ENCODE measurements around the gene KRTAP10-6.
"Not testable (repeated sequence)": the region's sequence is repeated elsewhere in the genome, so short reads cannot be mapped to it uniquely, and the experiment has no call there.

KRTAP10-6 gene

DNA sequence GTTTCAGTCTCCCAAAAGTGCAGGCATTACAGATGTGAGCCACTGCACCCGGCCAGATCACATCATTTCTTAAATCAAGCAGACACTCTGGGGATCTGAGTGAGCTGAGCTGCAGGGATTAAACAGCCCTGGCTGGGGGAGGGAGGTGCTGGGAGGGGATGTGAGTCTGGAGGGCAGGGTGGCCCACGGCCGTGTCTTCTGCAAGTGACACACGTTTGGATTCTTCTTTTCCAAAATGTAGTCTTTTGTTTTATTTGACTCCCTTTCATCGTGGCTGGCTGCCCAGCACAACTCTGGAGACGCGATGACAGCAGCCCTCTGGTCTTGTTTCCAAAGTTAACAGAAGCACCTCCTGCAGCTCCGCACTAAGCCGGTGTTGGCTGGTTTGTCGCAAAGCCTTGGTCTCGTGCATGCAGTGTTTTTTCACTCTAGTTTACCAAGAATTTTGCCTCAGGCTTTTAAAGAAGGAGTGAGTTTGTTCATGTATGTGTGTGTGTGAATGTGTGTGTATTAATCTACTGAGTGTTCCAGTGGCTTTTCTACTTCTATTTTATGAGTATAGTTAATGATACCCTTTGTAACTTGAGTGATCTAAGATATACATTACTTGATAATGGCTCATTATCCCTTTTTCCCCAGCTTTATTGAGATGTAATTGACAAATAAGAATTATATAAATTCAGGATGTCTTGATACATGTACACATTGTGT lies 9.1 kb downstream of the KRTAP10-6 start:
- in situ Hi-C loops (cut with MboI; ENCODE audit: low pct_unique_long_range_greater_than_20kb, low sequenced_read_pairs): no loop called here
- no peak for DNase-seq

DNA sequence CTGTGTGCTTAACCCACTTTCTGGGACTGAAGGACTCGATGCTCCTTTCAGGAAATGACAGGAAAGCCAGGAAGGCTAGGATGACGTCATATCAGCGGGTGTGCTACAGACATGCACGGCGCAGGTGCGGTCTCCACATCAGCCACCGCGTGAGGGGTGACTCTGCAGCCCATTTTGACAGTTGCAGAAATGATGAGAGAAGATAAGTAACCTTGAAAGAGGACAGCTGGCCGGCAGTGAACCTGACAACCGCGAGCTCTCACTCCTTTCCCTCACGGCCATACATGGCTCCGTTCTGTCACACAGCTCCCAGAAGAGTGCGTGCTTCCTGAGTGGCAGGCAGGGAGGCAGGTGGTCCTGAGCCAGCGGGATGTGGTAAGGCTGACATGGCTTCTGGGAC lies 10.2 kb downstream of the KRTAP10-6 start:
- DNase-seq: no peak
- in situ Hi-C loops (cut with MboI; ENCODE audit: low pct_unique_long_range_greater_than_20kb, low sequenced_read_pairs): no loop called here

DNA sequence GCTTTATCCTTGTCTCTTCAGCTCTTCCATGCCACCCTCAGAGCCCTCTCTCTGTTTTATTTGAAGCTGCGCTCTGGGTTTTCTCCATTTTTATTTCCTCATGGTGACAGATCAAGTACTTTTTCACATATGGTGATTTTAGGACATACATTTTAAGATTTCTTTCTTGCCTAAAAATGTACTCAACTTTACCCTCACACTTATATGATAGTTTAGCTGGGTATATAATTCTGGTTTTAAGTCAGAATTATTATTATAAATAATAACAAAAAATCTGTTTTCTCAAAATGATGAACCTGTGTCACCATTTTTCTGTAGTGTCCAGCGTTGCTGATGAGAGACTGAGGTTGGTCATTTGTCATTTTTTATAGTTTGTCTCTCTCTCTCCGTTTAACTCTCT lies 11.1 kb downstream of the KRTAP10-6 start:
- in situ Hi-C loops (cut with MboI; ENCODE audit: low pct_unique_long_range_greater_than_20kb, low sequenced_read_pairs): no loop called here
- DNase-seq: no peak

DNA sequence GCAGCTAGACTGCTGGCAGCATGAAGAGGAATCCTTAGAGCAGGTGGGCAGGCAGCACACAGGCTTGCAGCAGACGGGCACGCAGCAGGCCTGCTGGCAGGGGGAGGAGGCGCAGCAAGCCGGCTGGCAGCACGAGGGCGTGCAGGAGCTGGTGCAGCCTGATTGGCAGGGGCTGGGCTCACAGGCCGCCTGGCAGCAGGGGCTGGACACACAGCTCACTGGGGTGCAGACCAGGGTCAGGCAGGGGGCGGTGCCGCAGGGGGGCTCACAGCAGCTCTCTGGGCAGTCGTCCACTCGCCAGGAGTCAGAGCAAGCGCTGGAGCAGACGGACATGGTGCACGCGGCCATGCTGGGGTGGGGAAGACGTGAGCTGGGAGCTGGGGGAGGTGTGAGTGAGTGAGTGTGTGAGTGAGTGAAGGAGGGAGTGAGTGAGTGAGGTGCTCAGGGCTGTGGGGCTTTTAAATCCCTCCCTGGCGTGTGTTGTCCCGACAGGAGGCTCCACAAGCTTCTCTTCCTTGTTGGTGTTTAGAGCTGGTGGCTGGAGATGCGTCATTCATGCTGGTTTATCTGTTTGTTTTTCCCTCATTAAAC lies 12.0 kb downstream of the KRTAP10-6 start, which contains the start of gene KRTAP10-5:
KRTAP10-5 (minus strand) TSS at position 374 of the 591 bp plus-strand sequence; CDS start at position 348, 26 bp downstream.
- DNase-seq; in situ Hi-C loops (cut with MboI; ENCODE audit: low pct_unique_long_range_greater_than_20kb, low sequenced_read_pairs): not testable (repeated sequence)

DNA sequence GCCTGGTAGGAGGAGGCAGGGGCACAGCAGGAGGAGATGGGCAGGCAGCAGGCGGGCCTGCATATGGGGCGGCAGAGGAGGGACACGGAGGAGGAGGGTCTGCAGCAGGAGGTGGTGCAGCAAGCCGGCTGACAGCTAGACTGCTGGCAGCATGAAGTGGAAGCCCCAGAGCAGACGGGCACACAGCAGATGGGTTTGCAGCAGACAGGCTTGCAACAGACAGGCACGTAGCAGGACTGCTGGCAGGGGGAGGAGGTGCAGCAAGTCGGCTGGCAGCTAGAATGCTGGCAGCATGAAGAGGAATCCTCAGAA lies 12.5 kb downstream of the KRTAP10-6 start:
- in situ Hi-C loops (cut with MboI; ENCODE audit: low pct_unique_long_range_greater_than_20kb, low sequenced_read_pairs): no loop called here
- no peak for DNase-seq

DNA sequence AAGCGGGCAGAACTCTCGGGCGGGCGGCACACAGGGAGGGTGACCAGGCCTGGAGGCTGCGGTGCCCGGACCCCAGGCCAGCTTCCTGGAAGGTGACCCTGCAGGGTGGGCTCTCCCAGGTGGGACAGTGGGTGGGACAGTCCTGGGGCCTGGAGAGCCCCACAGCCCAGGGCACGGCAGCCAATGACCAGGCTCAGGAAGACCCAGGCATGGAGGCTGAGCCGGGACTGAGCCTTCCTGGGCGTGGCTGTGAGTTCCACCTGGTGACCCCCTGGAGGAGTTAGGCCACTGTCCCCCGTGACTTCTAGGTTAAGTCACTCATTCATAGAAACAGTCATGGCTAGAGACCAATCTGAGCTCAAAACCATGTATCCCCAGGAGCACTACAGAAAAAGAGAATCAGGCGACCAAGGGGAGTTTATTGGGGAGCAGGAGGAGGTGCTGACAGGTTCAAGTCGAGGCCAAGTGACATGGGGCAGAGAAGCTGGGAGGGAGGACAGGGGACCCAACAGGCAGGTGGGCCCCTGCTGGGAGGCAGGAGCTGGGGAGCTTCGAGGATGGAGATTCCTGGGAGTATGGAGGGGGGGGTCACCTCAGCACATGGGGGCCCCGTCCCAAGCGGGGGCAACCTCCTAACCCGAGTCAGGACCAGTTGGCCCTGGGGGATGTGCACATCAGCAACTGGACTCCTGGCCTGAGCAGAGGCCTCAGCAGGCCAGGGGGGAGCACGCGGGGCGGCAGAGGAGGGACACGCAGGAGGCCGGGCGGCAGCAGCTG lies 13.1 kb downstream of the KRTAP10-6 start:
- DNase-seq: no peak
- in situ Hi-C loops (cut with MboI; ENCODE audit: low pct_unique_long_range_greater_than_20kb, low sequenced_read_pairs): no loop called here

DNA sequence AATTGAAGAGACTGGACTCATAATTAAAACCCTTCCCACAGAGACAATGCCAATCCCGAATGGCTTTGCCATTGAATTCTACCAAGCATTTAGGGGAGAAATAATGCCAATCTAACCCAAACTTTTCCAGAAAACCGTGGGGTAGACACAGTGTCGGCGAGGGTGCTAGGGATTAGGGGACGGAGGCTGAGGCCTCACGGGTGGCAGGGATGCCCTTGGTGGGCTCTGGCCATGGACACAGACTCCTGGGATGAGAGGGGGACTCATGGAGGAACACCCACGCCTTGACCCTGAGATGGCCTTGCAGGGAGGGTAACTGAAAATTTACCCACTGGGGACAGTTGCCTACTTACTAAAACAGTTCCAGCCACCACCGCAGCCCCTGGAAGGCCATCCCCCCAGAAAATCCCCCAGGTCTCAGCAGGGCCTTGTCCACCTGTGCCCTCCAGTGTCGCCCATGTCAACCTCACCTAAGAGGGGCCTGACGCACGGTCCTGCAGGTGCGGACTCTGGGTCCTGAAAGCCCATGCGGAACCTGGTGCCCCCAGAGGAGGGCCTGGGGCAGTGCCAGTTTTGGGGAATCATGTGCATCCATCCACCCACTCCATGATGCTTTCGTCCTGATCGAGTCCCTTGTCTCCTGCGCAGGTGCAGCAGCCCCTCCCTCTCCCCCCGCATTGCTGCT lies 13.8 kb downstream of the KRTAP10-6 start:
- in situ Hi-C loops (cut with MboI; ENCODE audit: low pct_unique_long_range_greater_than_20kb, low sequenced_read_pairs): no loop called here

DNA sequence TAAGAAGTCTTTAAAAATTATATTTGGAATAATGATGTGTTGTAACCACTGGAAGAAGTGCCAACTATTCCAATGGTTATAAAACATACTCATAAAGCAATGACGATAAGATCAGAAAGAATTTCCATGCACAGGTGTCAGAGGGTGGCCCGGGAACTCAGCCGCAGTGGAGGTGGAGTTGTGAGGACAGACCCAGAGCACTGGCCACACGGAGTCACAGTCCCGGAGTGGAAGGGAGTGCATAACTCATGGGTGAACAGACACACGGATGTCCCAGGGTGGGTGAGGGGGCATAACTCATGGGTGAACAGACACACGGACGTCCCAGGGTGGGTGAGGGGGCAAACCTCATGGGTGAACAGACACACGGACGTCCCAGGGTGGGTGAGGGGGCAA lies 16.3 kb downstream of the KRTAP10-6 start:
- DNase-seq: no peak
- in situ Hi-C loops (cut with MboI; ENCODE audit: low pct_unique_long_range_greater_than_20kb, low sequenced_read_pairs): no loop called here

More for the DNA sequence above, 13.8 kb downstream of the KRTAP10-6 start:
- DNase-seq: no peak

DNA sequence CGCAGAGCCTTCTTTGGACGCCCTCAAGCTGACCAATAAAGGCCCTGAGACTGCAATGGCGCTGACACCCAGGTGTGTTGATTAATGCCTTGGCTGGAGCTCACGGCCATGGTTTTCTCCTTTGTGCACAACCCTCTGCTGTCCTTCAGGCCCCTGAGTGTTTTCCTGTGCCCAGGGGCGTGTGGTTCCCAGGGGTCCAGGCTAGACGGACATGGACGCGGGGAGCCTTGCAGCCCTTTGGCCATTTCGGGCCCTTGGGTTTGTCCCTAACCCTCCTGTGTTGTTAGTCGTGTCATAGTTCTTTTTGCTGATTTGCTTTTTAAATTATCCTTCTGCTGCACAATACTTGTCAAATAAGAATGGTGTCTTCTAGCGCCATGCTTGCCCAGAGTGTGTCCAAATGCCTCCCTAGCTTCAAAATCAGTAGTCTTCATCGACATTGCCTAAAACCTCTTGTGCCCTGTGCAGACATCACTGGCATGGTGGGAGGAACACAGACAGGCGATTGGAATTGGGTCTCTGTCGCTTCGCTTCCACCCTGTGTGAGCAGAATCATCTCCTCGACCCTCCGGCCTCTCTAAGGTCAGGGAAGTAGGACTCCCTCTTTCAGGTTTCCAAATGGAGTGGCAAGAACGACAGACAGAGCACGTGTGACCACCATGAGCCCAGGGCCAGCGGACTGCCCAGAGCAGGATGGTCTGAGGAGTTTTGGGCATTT lies 16.8 kb downstream of the KRTAP10-6 start:
- in situ Hi-C loops (cut with MboI; ENCODE audit: low pct_unique_long_range_greater_than_20kb, low sequenced_read_pairs): no loop called here

DNA sequence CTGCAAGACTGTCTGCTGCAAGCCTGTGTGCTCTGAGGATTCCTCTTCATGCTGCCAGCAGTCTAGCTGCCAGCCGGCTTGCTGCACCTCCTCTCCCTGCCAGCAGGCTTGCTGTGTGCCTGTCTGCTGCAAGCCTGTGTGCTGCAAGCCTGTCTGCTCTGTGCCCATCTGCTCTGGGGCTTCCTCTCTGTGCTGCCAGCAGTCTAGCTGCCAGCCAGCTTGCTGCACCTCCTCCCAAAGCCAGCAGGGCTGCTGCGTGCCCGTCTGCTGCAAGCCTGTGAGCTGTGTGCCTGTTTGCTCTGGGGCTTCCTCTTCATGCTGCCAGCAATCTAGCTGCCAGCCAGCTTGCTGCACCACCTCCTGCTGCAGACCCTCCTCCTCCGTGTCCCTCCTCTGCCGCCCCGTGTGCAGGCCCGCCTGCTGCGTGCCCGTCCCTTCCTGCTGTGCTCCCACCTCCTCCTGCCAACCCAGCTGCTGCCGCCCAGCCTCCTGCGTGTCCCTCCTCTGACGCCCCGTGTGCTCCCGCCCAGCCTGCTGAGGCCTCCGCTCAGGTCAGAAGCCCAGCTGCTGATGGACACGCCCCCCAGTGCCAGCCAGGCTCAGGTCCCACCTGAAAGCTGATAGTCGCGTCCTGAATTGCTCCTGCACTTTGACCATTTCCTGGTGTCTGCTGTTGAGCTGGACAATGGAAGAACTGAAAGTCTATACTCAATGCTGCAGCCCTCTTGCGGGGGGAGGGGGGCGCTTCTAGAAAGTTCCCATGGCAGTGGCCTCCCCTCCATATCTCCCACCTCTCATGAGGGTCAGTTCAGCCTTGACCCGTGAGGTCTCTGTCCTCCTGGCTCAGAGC lies 17.6 kb downstream of the KRTAP10-6 start:
- DNase-seq: no peak
- in situ Hi-C loops (cut with MboI; ENCODE audit: low pct_unique_long_range_greater_than_20kb, low sequenced_read_pairs): loop anchor here (25.0 kb wide), 1 partner anchor 112 kb away; the partner anchor contains the start of gene LRRC3

More for the DNA sequence above, 16.8 kb downstream of the KRTAP10-6 start:
- no peak for DNase-seq

DNA sequence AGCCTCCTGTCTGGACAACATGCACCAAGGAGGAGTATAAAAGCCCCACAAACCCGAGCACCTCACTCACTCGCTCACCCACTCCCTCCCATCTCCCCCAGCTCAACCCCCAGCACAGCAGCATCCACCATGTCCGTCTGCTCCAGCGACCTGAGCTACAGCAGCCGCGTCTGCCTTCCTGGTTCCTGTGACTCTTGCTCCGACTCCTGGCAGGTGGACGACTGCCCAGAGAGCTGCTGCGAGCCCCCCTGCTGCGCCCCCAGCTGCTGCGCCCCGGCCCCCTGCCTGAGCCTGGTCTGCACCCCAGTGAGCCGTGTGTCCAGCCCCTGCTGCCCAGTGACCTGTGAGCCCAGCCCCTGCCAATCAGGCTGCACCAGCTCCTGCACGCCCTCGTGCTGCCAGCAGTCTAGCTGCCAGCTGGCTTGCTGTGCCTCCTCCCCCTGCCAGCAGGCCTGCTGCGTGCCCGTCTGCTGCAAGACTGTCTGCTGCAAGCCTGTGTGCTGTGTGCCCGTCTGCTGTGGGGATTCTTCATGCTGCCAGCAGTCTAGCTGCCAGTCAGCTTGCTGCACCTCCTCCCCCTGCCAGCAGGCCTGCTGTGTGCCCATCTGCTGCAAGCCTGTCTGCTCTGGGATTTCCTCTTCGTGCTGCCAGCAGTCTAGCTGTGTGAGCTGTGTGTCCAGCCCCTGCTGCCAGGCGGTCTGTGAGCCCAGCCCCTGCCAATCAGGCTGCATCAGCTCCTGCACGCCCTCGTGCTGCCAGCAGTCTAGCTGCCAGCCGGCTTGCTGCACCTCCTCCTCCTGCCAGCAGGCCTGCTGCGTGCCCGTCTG lies 18.5 kb downstream of the KRTAP10-6 start, which contains the start of gene KRTAP10-4:
KRTAP10-4 (plus strand) TSS at position 100 of the 827 bp plus-strand sequence; CDS start at position 130, 30 bp downstream.
- in situ Hi-C loops (cut with MboI; ENCODE audit: low pct_unique_long_range_greater_than_20kb, low sequenced_read_pairs): loop anchor here (25.0 kb wide), 1 partner anchor 112 kb away; the partner anchor contains the start of gene LRRC3
- DNase-seq: not testable (repeated sequence)

DNA sequence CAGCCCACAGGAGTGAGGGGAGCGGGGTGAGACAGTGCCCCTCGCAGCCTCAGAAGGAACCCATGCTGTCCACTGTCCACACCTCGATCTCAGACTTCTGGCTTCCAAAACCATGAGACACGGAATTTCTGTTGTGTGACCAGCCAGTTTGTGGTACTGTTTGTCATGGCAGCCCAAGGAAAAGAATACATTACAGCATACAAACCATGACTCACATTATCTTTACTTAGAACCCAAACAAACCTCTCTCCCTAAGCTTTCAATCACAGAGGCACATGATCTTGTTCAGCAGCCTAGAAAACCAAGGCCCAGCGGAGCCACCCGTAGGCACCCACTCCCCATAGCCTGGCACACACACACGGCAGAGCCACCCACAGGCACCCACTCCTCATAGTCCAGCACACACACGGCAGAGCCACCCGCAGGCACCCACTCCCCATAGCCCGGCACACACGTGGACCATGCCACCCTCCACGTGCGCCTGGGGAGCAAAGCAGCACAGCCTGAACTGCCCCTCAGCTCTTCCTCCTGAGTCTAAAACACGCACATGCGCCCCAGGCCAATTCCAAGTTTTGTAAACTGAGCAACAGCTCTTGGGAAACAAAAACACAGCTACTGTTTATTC lies 19.2 kb downstream of the KRTAP10-6 start:
- in situ Hi-C loops (cut with MboI; ENCODE audit: low pct_unique_long_range_greater_than_20kb, low sequenced_read_pairs): loop anchor here (25.0 kb wide), 1 partner anchor 111 kb away; the partner anchor contains the start of gene LRRC3
- no peak for DNase-seq

DNA sequence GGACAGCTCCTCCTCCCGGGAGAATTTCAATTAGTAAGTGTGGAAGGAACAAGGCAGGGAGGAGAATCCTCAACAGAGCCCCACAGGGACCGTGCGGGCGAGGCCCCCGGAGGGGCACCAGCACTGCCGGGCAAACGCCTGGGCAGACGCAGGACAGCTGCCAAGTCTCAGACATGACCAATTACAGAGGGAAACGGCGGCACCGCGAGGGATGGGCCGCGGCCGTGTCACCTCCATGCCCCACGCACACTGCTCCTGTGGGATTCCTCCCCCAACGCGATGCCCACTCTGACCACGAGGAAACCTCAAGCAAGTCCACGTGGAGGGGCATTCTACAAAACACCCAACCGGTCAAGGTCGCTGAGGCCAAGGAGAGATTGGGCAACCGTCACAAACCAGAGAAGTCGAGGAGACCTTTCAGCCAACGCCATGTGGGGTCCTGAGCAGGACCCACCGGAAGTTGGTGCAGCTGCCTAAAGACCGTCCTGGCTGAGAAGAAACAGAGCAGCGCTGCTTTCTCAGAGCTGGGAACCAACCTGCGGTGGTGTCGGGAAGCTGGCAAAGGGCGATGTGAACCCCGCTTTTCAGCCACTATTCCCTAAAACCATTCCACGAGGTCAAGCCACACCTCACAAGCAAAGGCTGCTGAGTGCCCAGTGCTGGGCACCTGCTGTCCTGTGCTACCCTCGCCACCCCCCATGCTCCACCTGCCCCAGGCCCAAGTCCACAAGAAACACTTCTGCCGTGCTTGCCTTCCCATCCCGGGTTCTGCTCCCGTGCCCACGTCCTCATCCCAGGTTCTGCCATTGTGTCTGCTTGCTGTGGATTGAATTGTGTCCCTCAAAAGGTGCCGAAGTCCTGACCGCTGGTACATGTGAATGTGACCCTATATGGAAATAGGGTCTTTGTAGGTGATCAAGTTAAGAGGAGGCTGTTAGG lies 20.2 kb downstream of the KRTAP10-6 start:
- in situ Hi-C loops (cut with MboI; ENCODE audit: low pct_unique_long_range_greater_than_20kb, low sequenced_read_pairs): loop anchor here (25.0 kb wide), 1 partner anchor 110 kb away; the partner anchor contains the start of gene LRRC3
- no peak for DNase-seq

DNA sequence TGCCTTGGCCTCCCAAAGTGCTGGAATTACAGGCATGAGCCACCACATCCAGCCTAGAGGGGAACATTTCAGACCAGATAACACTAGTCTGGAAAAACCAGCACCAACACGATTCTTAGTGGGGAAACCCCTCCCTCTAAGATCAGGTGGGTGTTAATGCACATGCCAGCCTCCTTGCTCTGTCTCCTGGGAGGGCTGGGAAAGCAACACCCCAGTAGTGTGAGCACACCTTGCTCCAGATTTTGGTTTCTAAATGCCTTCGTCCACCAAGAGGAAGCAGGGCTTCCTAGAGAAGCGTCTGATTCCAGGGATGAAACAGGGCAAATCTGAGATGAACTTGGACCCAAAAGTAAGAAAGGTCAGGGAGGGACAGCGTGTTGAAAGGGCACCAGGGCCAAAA lies 21.0 kb downstream of the KRTAP10-6 start:
- in situ Hi-C loops (cut with MboI; ENCODE audit: low pct_unique_long_range_greater_than_20kb, low sequenced_read_pairs): loop anchor here (25.0 kb wide), 1 partner anchor 109 kb away; the partner anchor contains the start of gene LRRC3
- no peak for DNase-seq

DNA sequence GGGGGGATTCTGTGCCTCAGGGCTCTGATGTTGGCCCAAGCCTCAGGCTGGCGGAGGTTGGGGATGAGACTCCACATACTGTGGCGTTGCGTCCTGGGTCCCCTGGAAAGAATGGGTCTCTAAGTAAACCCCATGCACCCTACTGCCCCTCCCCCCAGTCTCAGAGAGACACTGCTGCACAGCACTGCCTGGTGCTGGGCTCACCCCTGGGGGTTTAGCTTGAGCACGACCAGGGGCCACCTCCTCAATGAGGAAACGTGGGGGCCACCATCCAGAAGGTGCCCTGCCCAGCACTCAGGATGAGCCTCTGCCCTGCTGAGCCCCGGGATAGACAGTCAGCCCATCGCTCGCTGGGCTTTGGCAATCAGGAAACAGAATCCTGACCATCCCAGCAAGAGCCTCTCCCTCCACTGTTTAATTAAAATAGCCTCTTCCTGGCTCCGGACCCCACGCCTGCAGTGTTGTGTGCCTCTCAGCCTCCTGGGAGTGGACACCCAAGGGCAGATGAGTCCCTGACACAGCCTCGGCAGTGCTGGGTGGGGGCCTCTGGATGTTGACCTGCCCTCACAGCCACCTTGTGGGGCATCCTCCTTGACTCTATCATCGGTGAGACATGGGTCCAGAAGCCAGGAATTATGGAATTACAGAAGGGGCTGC lies 22.3 kb downstream of the KRTAP10-6 start:
- in situ Hi-C loops (cut with MboI; ENCODE audit: low pct_unique_long_range_greater_than_20kb, low sequenced_read_pairs): loop anchor here (25.0 kb wide), 1 partner anchor 108 kb away; the partner anchor contains the start of gene LRRC3
- no peak for DNase-seq

Data from KBM-7 (cell line).